H4 (cell line): ENCODE results near the gene L3MBTL2. TPM values are rescaled to one million over a fixed set of nuclear protein-coding genes. Genes with fewer than 3 reads are reported as not detected.

Source experiments
- DNase-seq: peaks from one replicate; pipeline ENCODE4 v3.0.0-alpha.2; 2015; ENCODE audit warnings: low spot score
- total RNA-seq: library from RNA; depleted of rRNA; stranded (reverse); fragments of >200 nt; shearing (Covaris generic); gene quantifications from 2 replicates; pipeline ENCODE4 v1.2.3, GENCODE V29; 2014; rRNA removed

L3MBTL2 gene
- total RNA-seq, 1 experiment from 2014 or later, result 20.7 TPM

- no peak for DNase-seq
Measured at GRCh38 chr22:41273128-41273527, 68.0 kb downstream of the L3MBTL2 start.

DNA sequence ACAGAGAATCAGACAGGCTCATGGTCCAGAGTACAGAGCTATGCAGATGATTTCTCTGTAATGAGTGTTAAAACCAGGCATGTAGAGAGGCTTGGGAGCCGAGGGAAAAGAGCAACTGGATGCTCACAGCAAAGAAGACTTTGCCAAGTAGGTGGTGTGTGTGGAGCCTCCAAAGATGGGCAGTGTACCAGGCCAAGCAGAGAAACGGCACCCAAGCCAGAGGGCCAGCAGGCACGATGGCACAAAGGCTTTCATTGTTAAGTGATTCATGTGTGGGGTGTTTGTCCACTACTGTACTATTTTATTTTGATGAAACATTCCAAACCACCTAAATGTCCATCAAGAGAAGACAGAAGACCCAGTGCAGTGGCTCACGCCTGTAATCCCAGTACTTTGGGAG lies 69.7 kb downstream of the L3MBTL2 start:
- no peak for DNase-seq

DNA sequence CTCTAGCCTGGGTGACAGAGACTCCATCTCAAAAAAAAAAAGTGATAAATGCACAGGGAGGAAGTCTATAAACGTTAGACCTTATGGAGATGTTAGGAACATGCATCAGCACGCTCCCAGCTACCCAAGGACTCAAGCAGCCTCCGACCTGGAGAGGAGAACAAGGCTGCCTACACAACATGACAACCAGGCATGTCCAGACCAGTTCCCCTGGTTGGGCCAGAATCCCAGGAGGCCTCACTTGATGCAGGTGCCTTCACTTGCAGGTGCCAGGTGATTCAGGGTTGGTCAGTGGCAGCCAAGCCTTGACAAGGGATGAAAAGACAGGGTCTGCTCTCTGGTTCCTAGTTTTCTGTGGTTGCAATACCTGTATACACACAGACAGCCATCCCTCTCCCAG lies 75.0 kb downstream of the L3MBTL2 start:
- DNase-seq, result no peak

DNA sequence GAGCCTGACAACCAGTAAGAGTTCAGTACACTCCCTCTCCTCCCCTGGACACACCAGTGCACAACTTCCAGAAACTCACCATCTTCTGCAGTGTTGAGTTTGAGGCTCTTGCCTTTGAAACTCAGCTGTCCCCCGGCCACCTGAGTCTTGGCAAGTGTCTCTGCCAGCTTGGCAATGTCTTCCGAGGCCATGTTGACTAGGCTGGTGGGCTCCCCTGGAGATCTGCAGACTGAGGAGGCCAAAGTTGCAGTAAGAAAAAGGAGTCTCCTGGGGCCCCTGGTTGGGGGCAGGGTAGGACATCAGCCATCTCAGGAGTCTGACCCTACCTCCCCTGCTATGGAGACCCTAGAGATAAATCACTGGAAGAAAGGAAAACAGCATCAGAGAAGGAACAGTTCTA lies 75.7 kb downstream of the L3MBTL2 start:
- DNase-seq, result no peak

Other genes starting within 250 kb of the L3MBTL2 start
- gene EP300, start 112.7 kb upstream of the L3MBTL2 start, total RNA-seq, result 27.1 and 30.7 TPM in 2 replicates
- not detected in 2 replicates for gene CHADL, start 35.6 kb downstream of the L3MBTL2 start, total RNA-seq
- gene RANGAP1, start 80.9 kb downstream of the L3MBTL2 start, total RNA-seq, result 29.7 and 44.6 TPM in 2 replicates
- 17.8 and 17.9 TPM in 2 replicates for gene ZC3H7B, start 96.2 kb downstream of the L3MBTL2 start, total RNA-seq
- gene TEF, start 176.6 kb downstream of the L3MBTL2 start, total RNA-seq, result 8.6 and 11.0 TPM in 2 replicates
- gene TOB2, start 241.5 kb downstream of the L3MBTL2 start, total RNA-seq, result 8.6 and 10.4 TPM in 2 replicates